SK-N-SH (cell line): ENCODE measurements around the gene NDUFV2. TPM values are rescaled to one million over a fixed set of nuclear protein-coding genes. Genes with fewer than 3 reads are reported as not detected.

Source experiments
- CTCF ChIA-PET: fragments of 300-600, 350-600 bp; formaldehyde crosslinking; extraction: SDS; loops from one replicate; lab custom pipeline; 2021; lab: Yijun Ruan, JAX
- POLR2A ChIA-PET: fragments of 350-600 bp; sonication (Branson Sonifier 250); formaldehyde crosslinking; extraction: SDS; loops from one replicate; lab custom pipeline; 2020; ENCODE audit warnings: antibody characterized with exemption, inconsistent platforms; lab: Yijun Ruan, JAX
- DNase-seq: peaks from one replicate; pipeline ENCODE4 v3.0.0; 2012
- H2AFZ ChIP-seq: fragments of 200-600 bp; sonication (generic); 2 replicates; pipeline ENCODE4 v1.8.1; 2016; ENCODE audit warnings: antibody characterized with exemption, mild to moderate bottlenecking, low read depth
- H3F3A ChIP-seq: fragments of 200-600 bp; sonication (generic); replicated peaks from 2 replicates; pipeline ENCODE3; 2016; ENCODE audit warnings: antibody characterized with exemption, mild to moderate bottlenecking; ENCODE audit not compliant: insufficient read depth
- H3K27ac ChIP-seq, 2 experiments: fragments of 200-500 bp in 1 of 2; fragments of 200-600 bp in 1 of 2; sonication (Bioruptor generic) in 1 of 2; sonication (generic), shearing (Covaris generic) in 1 of 2; 2 replicates each; pipeline versions ENCODE4 v1.5.1 to v1.6.1; 2014 to 2016; ENCODE audit warnings: low read depth in 2 of 2, inconsistent platforms in 1 of 2, low read length in 1 of 2, mild to moderate bottlenecking in 1 of 2, mixed read lengths in 1 of 2
- H3K27me3 ChIP-seq: fragments of 200-600 bp; sonication (generic), shearing (Covaris generic); 2 replicates; pipeline ENCODE4 v1.6.1; 2016; ENCODE audit warnings: mixed run types; ENCODE audit not compliant: insufficient read depth
- H3K36me3 ChIP-seq, 2 experiments: fragments of 200-500 bp in 1 of 2; fragments of 200-600 bp in 1 of 2; sonication (Bioruptor generic) in 1 of 2; sonication (generic) in 1 of 2; replicated peaks in 1 of 2; 2 replicates each; pipeline versions ENCODE3 to v1.5.1; 2014 to 2016; ENCODE audit warnings: low read length in 1 of 2, mild to moderate bottlenecking in 1 of 2; ENCODE audit not compliant: insufficient read depth in 2 of 2, control insufficient read depth in 1 of 2
- H3K4me1 ChIP-seq, 2 experiments: fragments of 200-500 bp in 1 of 2; fragments of 200-600 bp in 1 of 2; sonication (Bioruptor generic) in 1 of 2; sonication (generic), shearing (Covaris generic) in 1 of 2; 2 replicates each; pipeline versions ENCODE4 v1.5.1 to v1.6.1; 2014 to 2016; ENCODE audit warnings: low read depth in 1 of 2, low read length in 1 of 2, mixed run types in 1 of 2; ENCODE audit not compliant: insufficient read depth in 2 of 2, control insufficient read depth in 1 of 2
- H3K4me2 ChIP-seq: fragments of 200-600 bp; sonication (generic), shearing (Covaris generic); 2 replicates; pipeline ENCODE4 v1.6.1; 2017; ENCODE audit warnings: mixed run types
- H3K4me3 ChIP-seq, 2 experiments: fragments of 200-500 bp in 1 of 2; fragments of 200-600 bp in 1 of 2; sonication (Bioruptor generic) in 1 of 2; sonication (generic), shearing (Covaris generic) in 1 of 2; 2 replicates each; pipeline versions ENCODE4 v1.5.1 to v1.8.1; 2014 to 2016; ENCODE audit warnings: low read depth in 2 of 2, inconsistent platforms in 1 of 2, low read length in 1 of 2, mild to moderate bottlenecking in 1 of 2, mixed read lengths in 1 of 2, moderate library complexity in 1 of 2
- H3K79me2 ChIP-seq: fragments of 200-600 bp; sonication (generic); 2 replicates; pipeline ENCODE4 v1.8.1; 2017; ENCODE audit warnings: mild to moderate bottlenecking; ENCODE audit not compliant: insufficient read depth
- H3K9ac ChIP-seq: fragments of 200-600 bp; sonication (generic); 2 replicates; pipeline ENCODE4 v1.6.1; 2017; ENCODE audit warnings: mixed run types
- H3K9me2 ChIP-seq: fragments of 200-600 bp; sonication (generic); 2 replicates; pipeline ENCODE4 v1.6.1; 2017; ENCODE audit warnings: mixed run types
- H3K9me3 ChIP-seq: fragments of 200-600 bp; sonication (generic); 2 replicates; pipeline ENCODE4 v1.6.1; 2017; ENCODE audit warnings: mixed run types, mild to moderate bottlenecking, moderate library complexity
- H4K20me1 ChIP-seq: fragments of 200-600 bp; sonication (generic); 2 replicates; pipeline ENCODE4 v1.6.1; 2017; ENCODE audit warnings: mild to moderate bottlenecking, mixed run types; ENCODE audit not compliant: insufficient read depth
- CHD2 ChIP-seq: fragments of 150-350 bp; IDR thresholded peaks from 2 replicates; pipeline ENCODE4 v1.6.1; 2018; ENCODE audit warnings: low read length; ENCODE audit not compliant: partially characterized antibody
- ELF1 ChIP-seq: IDR thresholded peaks from 2 replicates; pipeline ENCODE4 v1.4.0; 2012
- EP300 ChIP-seq, 2 experiments: IDR thresholded peaks; 2 replicates each; pipeline versions ENCODE4 v1.4.0 to v1.6.1; 2012; ENCODE audit warnings: borderline replicate concordance in 1 of 2, low read depth in 1 of 2, low read length in 1 of 2
- EZH2phosphoT487 ChIP-seq: fragments of 200-600 bp; sonication (generic); IDR thresholded peaks from 2 replicates; pipeline ENCODE4 v1.6.1; 2017; ENCODE audit warnings: low read depth, mixed run types, mild to moderate bottlenecking, antibody characterized with exemption, moderate library complexity, borderline replicate concordance
- FOSL2 ChIP-seq: IDR thresholded peaks from 2 replicates; pipeline ENCODE4 v1.4.0; 2012; ENCODE audit warnings: low read depth, mild to moderate bottlenecking, moderate library complexity, borderline replicate concordance
- FOXM1 ChIP-seq: IDR thresholded peaks from 2 replicates; pipeline ENCODE4 v1.4.0; 2012; ENCODE audit warnings: low read depth, mild to moderate bottlenecking
- GATA2 ChIP-seq: sonication (generic); formaldehyde crosslinking; IDR thresholded peaks from 2 replicates; pipeline ENCODE4 v1.5.0; 2020; ENCODE audit warnings: mild to moderate bottlenecking, missing genetic modification reagents
- MEF2A ChIP-seq: IDR thresholded peaks from 2 replicates; pipeline ENCODE4 v1.4.0; 2012; ENCODE audit warnings: low read depth, borderline replicate concordance
- MXI1 ChIP-seq: IDR thresholded peaks from 2 replicates; pipeline ENCODE4 v1.6.1; 2012; ENCODE audit warnings: mild to moderate bottlenecking, low read depth, low read length, improper control_type of control experiment
- POLR2AphosphoS5 ChIP-seq: IDR thresholded peaks from 2 replicates; pipeline ENCODE4 v1.6.1; 2012; ENCODE audit warnings: low read depth, low read length
- RCOR1 ChIP-seq: fragments of 150-350 bp; IDR thresholded peaks from 2 replicates; pipeline ENCODE4 v1.6.1; 2017; ENCODE audit warnings: antibody characterized with exemption, low read length
- RFX5 ChIP-seq: IDR thresholded peaks from 2 replicates; pipeline ENCODE4 v1.6.1; 2012; ENCODE audit warnings: mild to moderate bottlenecking, improper control_type of control experiment, low read length
- RXRA ChIP-seq: IDR thresholded peaks from 2 replicates; pipeline ENCODE4 v1.4.0; 2012; ENCODE audit warnings: low read depth, mild to moderate bottlenecking, borderline replicate concordance
- SMC3 ChIP-seq: IDR thresholded peaks from 2 replicates; pipeline ENCODE4 v1.6.1; 2012; ENCODE audit warnings: low read depth, low read length, improper control_type of control experiment
- TAF1 ChIP-seq: IDR thresholded peaks from 2 replicates; pipeline ENCODE4 v1.6.1; 2012; ENCODE audit warnings: low read depth, mild to moderate bottlenecking, low read length, moderate library complexity, borderline replicate concordance
- TCF12 ChIP-seq: IDR thresholded peaks from 2 replicates; pipeline ENCODE4 v1.4.0; 2012
- WGBS: methylation state at CpG from one replicate; pipeline ENCODE4 v1.1.6; 2017; ENCODE audit warnings: low lambda C conversion rate; 5-methylcytosine and 5-hydroxymethylcytosine counted together
- polyA plus RNA-seq, 3 experiments: library from polyadenylated mRNA; depleted of rRNA; stranded (reverse); fragments of >200 nt; gene quantifications; 2 replicates each; pipeline ENCODE4 v1.2.3, GENCODE V29; 2012
- TF ChIP-seq, protein P1 (sequence below): IDR thresholded peaks from 2 replicates; pipeline ENCODE4 v1.6.1; 2012; ENCODE audit warnings: mild to moderate bottlenecking, low read depth, low read length, moderate library complexity
- TF ChIP-seq, protein P2 (sequence below): IDR thresholded peaks from 2 replicates; pipeline ENCODE4; 2012
- TF ChIP-seq, protein P3 (sequence below): IDR thresholded peaks from 2 replicates; pipeline ENCODE4 v1.4.0; 2012; ENCODE audit warnings: low read depth
- TF ChIP-seq, protein P4 (sequence below): fragments of 150-350 bp; IDR thresholded peaks from 2 replicates; pipeline ENCODE4 v1.6.1; 2017; ENCODE audit warnings: antibody characterized with exemption, low read length, low read depth, borderline replicate concordance

Gene NDUFV2
- polyA plus RNA-seq, 1 of the 3 experiments (the other 2 are of a cell fraction): 101 TPM

DNA sequence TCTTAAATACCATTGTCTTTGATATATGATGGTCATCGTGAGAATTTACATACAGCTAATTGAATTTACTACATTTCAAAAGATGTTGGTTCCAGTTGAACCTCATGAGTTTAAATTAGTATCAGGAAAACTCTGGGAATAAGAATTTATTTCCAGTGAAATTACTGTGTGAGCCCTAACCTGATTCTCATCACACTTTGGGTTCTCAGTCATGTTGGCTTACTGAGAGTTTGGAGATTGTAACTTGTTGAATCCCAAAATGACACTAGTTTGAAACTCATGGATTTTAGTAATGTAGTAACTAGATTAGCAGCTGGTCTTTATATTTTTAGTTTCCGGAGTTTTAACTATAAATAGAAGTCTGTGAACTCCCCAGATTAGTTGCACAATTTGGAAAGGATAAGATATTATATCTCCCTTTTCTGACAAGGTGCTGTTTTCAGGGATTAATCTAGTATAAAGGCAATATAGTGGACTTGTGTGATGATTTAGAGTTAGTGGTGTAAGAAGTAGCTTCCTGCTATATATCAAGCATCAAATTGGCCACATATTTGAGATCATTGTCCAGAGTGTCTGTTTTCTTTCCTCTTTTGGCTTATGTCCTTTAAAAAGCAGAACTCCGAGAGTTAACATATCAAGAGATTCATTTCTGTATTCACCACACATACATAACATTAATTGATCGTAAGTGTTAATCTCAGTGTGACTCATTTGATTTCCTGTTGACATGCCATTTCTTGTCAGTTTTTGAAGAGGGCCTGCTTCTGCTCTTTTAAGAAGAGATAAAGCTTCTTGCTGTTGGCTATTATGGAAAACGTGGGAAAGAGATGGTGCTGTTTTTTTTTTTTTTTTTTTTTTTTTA, 15.7 kb downstream of the NDUFV2 start:
- peak overlapping the region; percentile 69 to 84 for H3K27ac ChIP-seq
- H3K27me3 ChIP-seq: no peaks in the 10 kb centered on the region
- POLR2A ChIA-PET: no interaction called here
- no peak overlapping the region for H3K9ac ChIP-seq
- WGBS: 63% methylated on average over 5 of the region's 5 CpGs
- no peak overlapping the region for H2AFZ ChIP-seq
- peaks cover 18 to 27% of the 10 kb centered on the region in 2 experiments; a peak in 3 of 4 replicates for H3K4me1 ChIP-seq
- no peak for TF ChIP-seq SMC3
- TF ChIP-seq MEF2A: no peak
- no peak for TF ChIP-seq TCF12
- TF ChIP-seq EP300 (IDR thresholded peaks at IDR 0.05; ENCODE audit: borderline replicate concordance in 1 of 2, low read depth in 1 of 2, low read length in 1 of 2): no peak
- no peak for TF ChIP-seq POLR2AphosphoS5
- TF ChIP-seq MXI1: no peak
- TF ChIP-seq, all 33 proteins: peak for 0
- Histone ChIP-seq H4K20me1 (peaks cover 38% of the 10 kb centered on the region), H3K4me3 (no peak overlapping the region), H3K9me2 (no peaks in the 10 kb centered on the region), H3F3A (peaks cover 58% of the 10 kb centered on the region), H3K36me3 (peaks cover 40 to 46% of the 10 kb centered on the region in 2 experiments), H3K4me2 (peak overlapping the region; percentile 60; the same call in 1 of the 2 replicates), H3K79me2 (peaks cover 98% of the 10 kb centered on the region), H3K9me3 (no peaks in the 10 kb centered on the region)
- CTCF ChIA-PET: interaction anchor here (1.0 to 2.8 kb wide), 3 partner anchors 9 to 44 kb away, joined by 3 to 7 read pairs (median 4); no protein-coding TSS in a partner anchor
- DNase-seq: no peak

DNA sequence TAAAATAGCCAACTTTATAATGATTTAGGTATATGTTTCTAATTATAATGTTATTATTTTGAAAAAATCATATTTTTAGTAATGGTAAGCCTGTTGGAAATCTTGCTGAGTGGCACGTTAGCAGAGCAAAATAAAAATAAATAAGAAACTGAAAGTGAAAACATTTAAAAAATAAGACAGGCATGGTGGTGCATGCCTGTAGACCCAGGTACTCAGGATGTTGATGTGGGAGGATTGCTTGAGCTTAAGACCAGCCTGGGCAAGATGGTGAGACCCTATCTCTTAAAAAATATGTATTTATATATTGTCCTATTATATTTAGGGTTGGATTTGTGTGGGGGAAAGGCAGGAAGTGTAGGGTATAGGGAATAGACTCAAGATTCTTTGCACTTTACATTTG, 18.3 kb downstream of the NDUFV2 start:
- H3K9me2 ChIP-seq: no peaks in the 10 kb centered on the region
- DNase-seq: no peak
- peaks cover 57 to 62% of the 10 kb centered on the region in 2 experiments for H3K36me3 ChIP-seq
- peaks cover 50% of the 10 kb centered on the region for H3F3A ChIP-seq
- WGBS: 89% methylated on average over 1 of the region's 1 CpG
- H3K4me3 ChIP-seq: no peak overlapping the region
- no peak overlapping the region for H3K27ac ChIP-seq
- H3K79me2 ChIP-seq: peaks cover 95% of the 10 kb centered on the region
- no peak overlapping the region for H3K4me2 ChIP-seq
- no peaks in the 10 kb centered on the region for H3K27me3 ChIP-seq
- H3K9me3 ChIP-seq: no peaks in the 10 kb centered on the region
- CTCF ChIA-PET: no interaction called here
- H3K9ac ChIP-seq: no peak overlapping the region
- no peak overlapping the region for H2AFZ ChIP-seq
- POLR2A ChIA-PET: no interaction called here
- H4K20me1 ChIP-seq: peaks cover 25% of the 10 kb centered on the region
- peaks cover 18 to 27% of the 10 kb centered on the region in 2 experiments; a peak in 3 of 4 replicates for H3K4me1 ChIP-seq
- TF ChIP-seq ELF1: no peak
- TF ChIP-seq FOXM1: no peak
- TF ChIP-seq, protein P1, sequence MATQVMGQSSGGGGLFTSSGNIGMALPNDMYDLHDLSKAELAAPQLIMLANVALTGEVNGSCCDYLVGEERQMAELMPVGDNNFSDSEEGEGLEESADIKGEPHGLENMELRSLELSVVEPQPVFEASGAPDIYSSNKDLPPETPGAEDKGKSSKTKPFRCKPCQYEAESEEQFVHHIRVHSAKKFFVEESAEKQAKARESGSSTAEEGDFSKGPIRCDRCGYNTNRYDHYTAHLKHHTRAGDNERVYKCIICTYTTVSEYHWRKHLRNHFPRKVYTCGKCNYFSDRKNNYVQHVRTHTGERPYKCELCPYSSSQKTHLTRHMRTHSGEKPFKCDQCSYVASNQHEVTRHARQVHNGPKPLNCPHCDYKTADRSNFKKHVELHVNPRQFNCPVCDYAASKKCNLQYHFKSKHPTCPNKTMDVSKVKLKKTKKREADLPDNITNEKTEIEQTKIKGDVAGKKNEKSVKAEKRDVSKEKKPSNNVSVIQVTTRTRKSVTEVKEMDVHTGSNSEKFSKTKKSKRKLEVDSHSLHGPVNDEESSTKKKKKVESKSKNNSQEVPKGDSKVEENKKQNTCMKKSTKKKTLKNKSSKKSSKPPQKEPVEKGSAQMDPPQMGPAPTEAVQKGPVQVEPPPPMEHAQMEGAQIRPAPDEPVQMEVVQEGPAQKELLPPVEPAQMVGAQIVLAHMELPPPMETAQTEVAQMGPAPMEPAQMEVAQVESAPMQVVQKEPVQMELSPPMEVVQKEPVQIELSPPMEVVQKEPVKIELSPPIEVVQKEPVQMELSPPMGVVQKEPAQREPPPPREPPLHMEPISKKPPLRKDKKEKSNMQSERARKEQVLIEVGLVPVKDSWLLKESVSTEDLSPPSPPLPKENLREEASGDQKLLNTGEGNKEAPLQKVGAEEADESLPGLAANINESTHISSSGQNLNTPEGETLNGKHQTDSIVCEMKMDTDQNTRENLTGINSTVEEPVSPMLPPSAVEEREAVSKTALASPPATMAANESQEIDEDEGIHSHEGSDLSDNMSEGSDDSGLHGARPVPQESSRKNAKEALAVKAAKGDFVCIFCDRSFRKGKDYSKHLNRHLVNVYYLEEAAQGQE: no peak
- TF ChIP-seq, protein P2, sequence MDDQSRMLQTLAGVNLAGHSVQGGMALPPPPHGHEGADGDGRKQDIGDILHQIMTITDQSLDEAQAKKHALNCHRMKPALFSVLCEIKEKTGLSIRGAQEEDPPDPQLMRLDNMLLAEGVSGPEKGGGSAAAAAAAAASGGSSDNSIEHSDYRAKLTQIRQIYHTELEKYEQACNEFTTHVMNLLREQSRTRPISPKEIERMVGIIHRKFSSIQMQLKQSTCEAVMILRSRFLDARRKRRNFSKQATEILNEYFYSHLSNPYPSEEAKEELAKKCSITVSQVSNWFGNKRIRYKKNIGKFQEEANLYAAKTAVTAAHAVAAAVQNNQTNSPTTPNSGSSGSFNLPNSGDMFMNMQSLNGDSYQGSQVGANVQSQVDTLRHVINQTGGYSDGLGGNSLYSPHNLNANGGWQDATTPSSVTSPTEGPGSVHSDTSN: no peak
- no peak for TF ChIP-seq CHD2
- TF ChIP-seq GATA2: no peak
- TF ChIP-seq RFX5: no peak
- no peak for TF ChIP-seq RCOR1
- TF ChIP-seq EP300 (IDR thresholded peaks at IDR 0.05; ENCODE audit: borderline replicate concordance in 1 of 2, low read depth in 1 of 2, low read length in 1 of 2): no peak
- TF ChIP-seq POLR2AphosphoS5: no peak
- TF ChIP-seq TAF1: no peak
- no peak for TF ChIP-seq FOSL2
- TF ChIP-seq RXRA: no peak
- TF ChIP-seq, protein P3, sequence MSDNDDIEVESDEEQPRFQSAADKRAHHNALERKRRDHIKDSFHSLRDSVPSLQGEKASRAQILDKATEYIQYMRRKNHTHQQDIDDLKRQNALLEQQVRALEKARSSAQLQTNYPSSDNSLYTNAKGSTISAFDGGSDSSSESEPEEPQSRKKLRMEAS: no peak
- TF ChIP-seq MXI1: no peak
- no peak for TF ChIP-seq EZH2phosphoT487
- TF ChIP-seq, protein P4, sequence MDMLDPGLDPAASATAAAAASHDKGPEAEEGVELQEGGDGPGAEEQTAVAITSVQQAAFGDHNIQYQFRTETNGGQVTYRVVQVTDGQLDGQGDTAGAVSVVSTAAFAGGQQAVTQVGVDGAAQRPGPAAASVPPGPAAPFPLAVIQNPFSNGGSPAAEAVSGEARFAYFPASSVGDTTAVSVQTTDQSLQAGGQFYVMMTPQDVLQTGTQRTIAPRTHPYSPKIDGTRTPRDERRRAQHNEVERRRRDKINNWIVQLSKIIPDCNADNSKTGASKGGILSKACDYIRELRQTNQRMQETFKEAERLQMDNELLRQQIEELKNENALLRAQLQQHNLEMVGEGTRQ: no peak
